Breast epithelium (tissue), 4 donors: ENCODE data around the gene TFF2. TPM values are rescaled to one million over a fixed set of nuclear protein-coding genes. Genes with fewer than 3 reads are reported as not detected.

Experiments used
- DNase-seq, 2 donors: peaks; one replicate each; pipeline ENCODE4 v3.0.0-alpha.2; 2019; ENCODE audit warnings: low spot score in 2 of 2
- H3K27ac ChIP-seq, 2 donors: fragments of 200-600 bp; sonication (generic) in 1 of 2; one replicate each; pipeline ENCODE4 v1.5.1; 2016 to 2019; ENCODE audit warnings: mild to moderate bottlenecking in 1 of 2
- H3K27me3 ChIP-seq, 2 donors: fragments of 200-600 bp; sonication (generic) in 1 of 2; one replicate each; pipeline versions ENCODE4 v1.5.1 to v1.6.0; 2017 to 2019; ENCODE audit warnings: control low read depth in 1 of 2, mild to moderate bottlenecking in 1 of 2
- H3K36me3 ChIP-seq: fragments of 200-600 bp; one replicate; pipeline ENCODE4 v1.5.1; 2019
- H3K4me1 ChIP-seq, 2 donors: fragments of 200-600 bp; sonication (generic); one replicate each; pipeline ENCODE4 v1.5.1; 2016 to 2019; ENCODE audit warnings: control low read depth in 1 of 2
- H3K4me3 ChIP-seq, 3 donors: fragments of 200-600 bp; sonication (generic); 1 replicate in 2 of 3; 2 replicates in 1 of 3; pipeline ENCODE4 v1.5.1; 2016 to 2019; ENCODE audit warnings: mild to moderate bottlenecking in 3 of 3, moderate library complexity in 2 of 3
- H3K9me3 ChIP-seq, 2 donors: fragments of 200-600 bp; sonication (generic) in 1 of 2; one replicate each; pipeline ENCODE4 v1.5.1; 2016 to 2019; ENCODE audit warnings: control low read depth in 1 of 2
- CTCF ChIP-seq, 3 donors: fragments of 450-650 bp; IDR thresholded peaks; one replicate each; pipeline ENCODE4 v1.5.1; 2016 to 2017; ENCODE audit warnings: antibody characterized with exemption in 3 of 3, mild to moderate bottlenecking in 3 of 3, moderate library complexity in 3 of 3
- POLR2A ChIP-seq: fragments of 450-650 bp; IDR thresholded peaks from one replicate; pipeline ENCODE4 v1.6.1; 2016; ENCODE audit warnings: antibody characterized with exemption, mild to moderate bottlenecking, moderate library complexity
- POLR2AphosphoS5 ChIP-seq, 3 donors: sonication (generic); formaldehyde crosslinking; IDR thresholded peaks; one replicate each; pipeline ENCODE4 v1.6.1; 2017; ENCODE audit warnings: antibody characterized with exemption in 3 of 3
- intact Hi-C: fragments of 100-400 bp; cut with DNase I; formaldehyde crosslinking; loops from one replicate; pipeline ENCODE4 v1.15.1; 2023; ENCODE audit warnings: low total_unique reads
- total RNA-seq, 3 donors: library from RNA; depleted of rRNA; stranded (reverse); fragments of >200 nt; gene quantifications; one replicate each; pipeline ENCODE4 v1.1.0, GENCODE V29; 2016

The TFF2 gene
- total RNA-seq, 3 donors from 2014 or later = not detected

GRCh38 chr21:42367367-42368165 is 16.8 kb upstream of the TFF2 start:
- no peak overlapping the region for H3K4me3 ChIP-seq
- intact Hi-C loops = loop anchor here (1.0 kb wide), 1 partner anchor 48 kb away; no protein-coding TSS in a partner anchor
- no peaks in the 10 kb centered on the region for H3K4me1 ChIP-seq
- peaks cover 0 to 9% of the 10 kb centered on the region in 2 donors for H3K27me3 ChIP-seq
- no peaks in the 10 kb centered on the region for H3K9me3 ChIP-seq
- TF ChIP-seq POLR2A = no peak
- TF ChIP-seq POLR2AphosphoS5 (IDR thresholded peaks at IDR 0.05) = no peak
- TF ChIP-seq CTCF (IDR thresholded peaks at IDR 0.05) = no peak
- no peak for DNase-seq
- no peaks in the 10 kb centered on the region for H3K36me3 ChIP-seq
- H3K27ac ChIP-seq = no peak overlapping the region

- Histone ChIP-seq H3K27ac (no peak within 1 kb of the TSS), H3K27me3 (peaks cover 0 to 9% of the 10 kb centered on the region in 2 donors), H3K9me3 (no peaks in the 10 kb centered on the region), H3K36me3 (no peaks in the 10 kb centered on the region), H3K4me3 (no peak within 1 kb of the TSS), H3K4me1 (no peaks in the 10 kb centered on the region)
- intact Hi-C loops = loop anchor here (1.0 kb wide), 1 partner anchor 49 kb away; no protein-coding TSS in a partner anchor
- DNase-seq = no peak
- TF ChIP-seq POLR2A (no peak), CTCF (IDR thresholded peaks at IDR 0.05) (no peak), POLR2AphosphoS5 (IDR thresholded peaks at IDR 0.05) (no peak)
Observed at GRCh38 chr21:42366292-42367010, 15.7 kb upstream of the TFF2 start, which contains the start of gene TFF1. Gene TFF1 (minus strand): TSS chr21:42366535. CDS start chr21:42366495, 40 bp downstream.

GRCh38 chr21:42365770-42366169 is 15.0 kb upstream of the TFF2 start:
- Histone ChIP-seq H3K4me3 (no peak overlapping the region), H3K4me1 (no peaks in the 10 kb centered on the region), H3K27me3 (peaks cover 0 to 9% of the 10 kb centered on the region in 2 donors), H3K27ac (no peak overlapping the region), H3K36me3 (no peaks in the 10 kb centered on the region), H3K9me3 (no peaks in the 10 kb centered on the region)
- TF ChIP-seq POLR2A (no peak), POLR2AphosphoS5 (IDR thresholded peaks at IDR 0.05) (no peak), CTCF (IDR thresholded peaks at IDR 0.05) (no peak)
- intact Hi-C loops = no loop called here
- DNase-seq = no peak

- no peak overlapping the region for H3K27ac ChIP-seq
- H3K4me3 ChIP-seq = no peak overlapping the region
- H3K9me3 ChIP-seq = peaks cover 4 to 8% of the 10 kb centered on the region in 2 donors
- peaks cover 0 to 9% of the 10 kb centered on the region in 2 donors for H3K27me3 ChIP-seq
- TF ChIP-seq POLR2A (no peak), CTCF (IDR thresholded peaks at IDR 0.05) (no peak), POLR2AphosphoS5 (IDR thresholded peaks at IDR 0.05) (no peak)
- no peak for DNase-seq
- no peaks in the 10 kb centered on the region for H3K4me1 ChIP-seq
- H3K36me3 ChIP-seq = no peaks in the 10 kb centered on the region
- intact Hi-C loops = no loop called here
Observed at GRCh38 chr21:42364304-42364865, 13.6 kb upstream of the TFF2 start.
